ENCODE measurements around the gene IPO9.

The IPO9 gene

GRCh38 chr1:201912832-201913231 lies 83.9 kb downstream of the IPO9 start:
- POLR2A ChIA-PET: interaction anchor here (1.1 to 1.5 kb wide), 3 partner anchors 8 to 59 kb away, joined by 3 to 5 read pairs (median 5); partner anchors contain the start of gene LMOD1
- TF ChIP-seq, protein P1, sequence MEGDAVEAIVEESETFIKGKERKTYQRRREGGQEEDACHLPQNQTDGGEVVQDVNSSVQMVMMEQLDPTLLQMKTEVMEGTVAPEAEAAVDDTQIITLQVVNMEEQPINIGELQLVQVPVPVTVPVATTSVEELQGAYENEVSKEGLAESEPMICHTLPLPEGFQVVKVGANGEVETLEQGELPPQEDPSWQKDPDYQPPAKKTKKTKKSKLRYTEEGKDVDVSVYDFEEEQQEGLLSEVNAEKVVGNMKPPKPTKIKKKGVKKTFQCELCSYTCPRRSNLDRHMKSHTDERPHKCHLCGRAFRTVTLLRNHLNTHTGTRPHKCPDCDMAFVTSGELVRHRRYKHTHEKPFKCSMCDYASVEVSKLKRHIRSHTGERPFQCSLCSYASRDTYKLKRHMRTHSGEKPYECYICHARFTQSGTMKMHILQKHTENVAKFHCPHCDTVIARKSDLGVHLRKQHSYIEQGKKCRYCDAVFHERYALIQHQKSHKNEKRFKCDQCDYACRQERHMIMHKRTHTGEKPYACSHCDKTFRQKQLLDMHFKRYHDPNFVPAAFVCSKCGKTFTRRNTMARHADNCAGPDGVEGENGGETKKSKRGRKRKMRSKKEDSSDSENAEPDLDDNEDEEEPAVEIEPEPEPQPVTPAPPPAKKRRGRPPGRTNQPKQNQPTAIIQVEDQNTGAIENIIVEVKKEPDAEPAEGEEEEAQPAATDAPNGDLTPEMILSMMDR (IDR thresholded peaks at IDR 0.05; ENCODE audit: insufficient read depth, low read length, missing control alignments): no peak
- CTCF ChIA-PET: interaction anchor here (1.3 to 2.4 kb wide), 2 partner anchors 17 to 97 kb away, joined by 3 to 14 read pairs; partner anchors contain the start of gene ELF3
- no peak overlapping the region for H3K4me3 ChIP-seq (ENCODE audit: low read depth, low read length)
- no peak for DNase-seq (ENCODE audit: low read depth, low spot score)

DNA sequence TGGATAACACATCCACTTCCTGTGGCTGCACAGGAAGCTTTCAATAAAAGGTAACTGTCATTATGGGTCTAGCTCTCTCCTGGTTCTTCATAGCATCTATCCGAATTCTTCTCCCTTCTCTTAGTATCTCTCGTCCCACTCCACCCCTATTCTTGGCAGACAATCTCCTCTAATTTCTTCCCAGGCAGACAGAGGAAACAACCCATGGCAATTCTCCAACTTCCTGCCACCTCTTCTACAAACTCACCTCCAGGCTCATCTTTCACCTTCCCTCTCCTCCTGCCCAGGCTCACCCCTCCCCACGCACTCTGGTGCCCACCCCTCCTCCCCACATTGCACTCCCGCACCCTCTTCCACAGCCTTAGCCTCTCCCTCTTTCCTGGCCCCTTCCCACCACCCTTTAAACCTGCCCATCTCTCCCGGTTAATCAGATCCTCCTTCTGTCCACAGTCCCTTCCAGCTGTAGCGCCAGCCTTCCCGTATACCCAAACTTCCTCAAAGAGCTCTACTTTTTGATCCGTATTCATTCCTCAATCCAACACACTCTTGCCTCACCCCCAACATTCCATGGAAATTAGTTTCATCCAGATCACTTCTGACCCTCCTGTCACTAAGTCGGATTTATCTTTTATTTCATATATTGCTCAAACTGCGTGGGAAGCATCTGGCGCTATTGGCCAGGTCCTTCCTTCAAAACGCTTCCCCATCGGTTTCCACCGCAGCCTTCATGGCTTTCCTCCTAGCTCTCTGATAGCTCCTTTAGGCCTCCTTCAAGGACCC lies 85.7 kb downstream of the IPO9 start:
- CTCF ChIA-PET: interaction anchor here (1.1 to 2.4 kb wide), 4 partner anchors 19 to 39 kb away, joined by 3 to 14 read pairs (median 6); partner anchors contain the start of gene LMOD1
- POLR2A ChIA-PET: interaction anchor here (1.4 kb wide), 1 partner anchor 10 kb away, joined by 6 read pairs; no protein-coding TSS in a partner anchor
- H3K4me3 ChIP-seq (ENCODE audit: low read depth, low read length): no peak overlapping the region
- no peak for DNase-seq (ENCODE audit: low read depth, low spot score)
- TF ChIP-seq, protein P1 (IDR thresholded peaks at IDR 0.05; ENCODE audit: insufficient read depth, low read length, missing control alignments): no peak

DNA sequence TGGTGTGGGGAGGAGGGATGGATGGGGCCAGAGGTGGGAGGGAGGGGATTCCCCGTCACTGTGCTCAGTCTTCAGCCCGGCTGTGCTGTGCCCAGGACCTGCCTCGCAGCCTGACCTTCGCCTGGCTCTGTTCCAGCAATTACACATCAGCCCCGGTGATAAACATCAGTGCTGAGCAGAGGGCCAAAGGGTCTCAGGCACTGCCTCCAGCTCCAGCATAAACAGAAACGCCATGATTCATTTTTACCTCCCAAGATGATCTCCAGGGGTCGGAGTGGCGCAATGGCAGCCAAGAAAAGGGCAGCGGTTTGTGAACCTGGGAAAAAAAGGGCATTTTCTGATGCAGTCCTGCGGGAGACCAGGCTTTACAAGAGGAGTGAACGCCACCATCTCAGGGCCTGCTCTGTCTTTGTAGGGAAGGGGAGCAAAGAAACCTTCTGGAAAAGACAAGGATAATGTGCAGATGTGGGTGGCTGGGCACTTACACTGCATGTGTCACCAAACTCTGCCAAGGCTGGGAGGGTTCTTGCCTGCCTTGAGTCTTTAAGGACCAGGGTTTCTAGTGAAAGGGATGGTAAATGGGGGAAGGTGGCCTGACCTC lies 87.8 kb downstream of the IPO9 start:
- POLR2A ChIA-PET: interaction anchor here (1.1 to 2.2 kb wide), 2 partner anchors 12 to 30 kb away, joined by 4 to 10 read pairs; partner anchors contain the start of gene LMOD1
- DNase-seq (ENCODE audit: low read depth, low spot score): no peak
- TF ChIP-seq, protein P1 (IDR thresholded peaks at IDR 0.05; ENCODE audit: insufficient read depth, low read length, missing control alignments): no peak
- CTCF ChIA-PET: interaction anchor here (0.7 to 3.1 kb wide), 4 partner anchors 9 to 29 kb away, joined by 3 to 19 read pairs (median 8); partner anchors contain the start of gene LMOD1
- peak overlapping the region; percentile 3; the same call in 1 of the 2 replicates for H3K4me3 ChIP-seq (ENCODE audit: low read depth, low read length)

GRCh38 chr1:201917362-201918033 lies 88.5 kb downstream of the IPO9 start:
- TF ChIP-seq, protein P1 (IDR thresholded peaks at IDR 0.05; ENCODE audit: insufficient read depth, low read length, missing control alignments): no peak
- DNase-seq (ENCODE audit: low read depth, low spot score): peak; percentile 74
- ChIA-PET POLR2A (interaction anchor here (0.9 to 2.2 kb wide), 2 partner anchors 27 to 29 kb away, joined by 5 to 10 read pairs; partner anchors contain the start of gene LMOD1), CTCF (interaction anchor here (1.5 to 3.1 kb wide), 3 partner anchors 10 to 28 kb away, joined by 3 to 19 read pairs (median 13); partner anchors contain the start of gene LMOD1)
- H3K4me3 ChIP-seq (ENCODE audit: low read depth, low read length): no peak overlapping the region

DNA sequence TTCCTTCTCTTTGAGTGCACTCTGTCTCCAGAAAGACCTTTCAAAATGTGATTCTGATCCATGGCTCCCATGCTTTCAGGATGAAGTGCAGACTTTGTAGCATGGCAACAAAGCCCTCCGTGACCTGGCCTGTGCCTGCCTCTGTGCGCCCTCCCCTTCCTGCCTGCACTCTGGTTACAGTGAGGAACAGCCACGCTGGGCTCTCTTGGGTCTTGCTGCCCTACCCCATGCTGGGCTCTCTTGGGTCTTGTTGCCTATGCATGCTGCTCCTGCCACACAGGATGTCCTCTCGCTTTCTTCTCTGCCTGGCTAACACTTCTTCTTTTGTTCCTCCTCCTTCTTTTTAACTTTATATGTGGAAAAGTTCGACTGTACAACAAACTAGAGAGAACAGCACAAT lies 89.4 kb downstream of the IPO9 start:
- TF ChIP-seq, protein P1 (IDR thresholded peaks at IDR 0.05; ENCODE audit: insufficient read depth, low read length, missing control alignments): no peak
- ChIA-PET POLR2A (no interaction called here), CTCF (interaction anchor here (3.1 kb wide), 1 partner anchor 23 kb away, joined by 19 read pairs; no protein-coding TSS in a partner anchor)
- H3K4me3 ChIP-seq (ENCODE audit: low read depth, low read length): no peak overlapping the region
- no peak for DNase-seq (ENCODE audit: low read depth, low spot score)
